ENCODE measurements around the gene ALCAM.
"Not testable (repeated sequence)": the region's sequence is repeated elsewhere in the genome, so short reads cannot be mapped to it uniquely, and the experiment has no call there.

Gene ALCAM

DNA sequence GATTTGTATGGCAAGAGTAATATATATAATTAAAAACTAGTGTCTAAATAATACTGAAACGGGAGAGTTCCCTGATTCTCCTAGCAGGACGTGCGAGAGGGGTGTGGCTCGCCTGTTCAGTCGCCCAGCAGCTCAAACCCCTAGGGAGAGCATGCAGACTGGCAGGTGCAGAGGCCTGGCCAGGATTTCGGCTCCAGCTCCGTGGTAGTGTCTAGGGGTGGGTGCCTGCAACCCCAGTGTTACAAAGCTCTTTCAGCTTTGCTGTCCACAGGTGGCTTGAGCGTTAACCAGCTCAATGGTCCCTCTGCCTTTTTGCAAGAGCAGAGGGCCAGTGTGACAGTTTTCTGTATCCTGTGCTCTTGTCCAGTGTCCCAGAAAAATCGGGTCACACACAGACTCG, 226.6 kb downstream of the ALCAM start:
- DNase-seq (ENCODE audit: low read depth in 2 of 2) = no peak

- no peak for DNase-seq (ENCODE audit: low read depth in 2 of 2)
Measured at GRCh38 chr3:105594219-105594618, 227.5 kb downstream of the ALCAM start.

DNA sequence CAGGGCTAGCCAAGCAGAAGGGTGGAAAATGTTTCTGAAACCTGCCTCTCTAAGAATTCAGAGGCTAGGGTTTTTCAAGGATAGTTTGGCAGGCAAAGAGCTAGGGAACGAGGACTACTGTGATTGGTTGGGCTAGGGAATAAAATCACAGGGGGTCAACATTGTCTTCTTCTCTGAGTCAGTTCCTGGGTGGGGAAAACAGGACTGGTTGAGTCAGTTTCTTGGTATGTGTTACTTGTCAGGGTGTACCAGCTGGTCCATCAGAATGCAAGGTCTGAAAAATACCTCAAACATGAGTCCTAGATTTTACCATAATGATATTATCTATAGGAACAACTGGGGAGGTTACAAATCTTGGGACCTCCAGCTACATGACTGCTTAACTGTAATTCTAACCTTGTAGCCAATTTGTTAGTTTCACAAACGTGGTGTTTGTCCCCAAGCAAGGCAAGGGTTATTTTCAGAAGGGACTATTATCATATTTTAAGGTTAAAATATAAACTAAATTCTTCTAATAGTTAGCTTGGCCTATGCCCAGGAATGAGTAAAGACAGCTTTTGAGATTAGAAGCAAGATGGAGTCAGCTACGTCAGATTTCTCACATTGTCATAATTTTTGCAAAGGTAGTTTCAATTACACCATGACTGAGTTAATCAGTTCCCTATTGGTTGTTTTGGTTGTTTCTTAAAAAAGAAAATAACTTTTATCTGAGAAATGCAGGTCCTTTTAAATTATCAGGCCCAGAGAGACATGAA, 231.5 kb downstream of the ALCAM start:
- no peak for DNase-seq (ENCODE audit: low read depth in 2 of 2)

GRCh38 chr3:105599350-105599749, 232.6 kb downstream of the ALCAM start:
- DNase-seq (ENCODE audit: low read depth in 2 of 2) = no peak

DNA sequence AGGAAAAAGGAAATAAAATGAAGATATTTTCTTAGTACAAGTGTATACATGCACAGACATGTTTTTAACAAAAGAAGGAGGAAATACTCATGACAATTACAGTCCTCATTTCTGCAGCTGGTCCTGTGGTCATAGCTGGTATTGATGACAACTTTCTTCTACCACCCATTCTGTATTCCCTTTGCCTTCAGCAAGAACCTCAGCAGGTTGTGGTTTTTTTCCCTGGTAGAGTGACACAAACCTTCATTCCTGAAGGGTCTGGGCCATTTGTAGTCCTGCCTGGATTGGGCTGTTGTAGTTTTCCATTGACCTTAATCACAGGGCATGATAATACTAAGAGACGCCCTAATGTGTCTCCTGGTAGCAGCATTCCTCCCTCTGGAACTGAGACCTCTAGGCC, 235.0 kb downstream of the ALCAM start:
- DNase-seq (ENCODE audit: low read depth in 2 of 2) = not testable (repeated sequence)

DNA sequence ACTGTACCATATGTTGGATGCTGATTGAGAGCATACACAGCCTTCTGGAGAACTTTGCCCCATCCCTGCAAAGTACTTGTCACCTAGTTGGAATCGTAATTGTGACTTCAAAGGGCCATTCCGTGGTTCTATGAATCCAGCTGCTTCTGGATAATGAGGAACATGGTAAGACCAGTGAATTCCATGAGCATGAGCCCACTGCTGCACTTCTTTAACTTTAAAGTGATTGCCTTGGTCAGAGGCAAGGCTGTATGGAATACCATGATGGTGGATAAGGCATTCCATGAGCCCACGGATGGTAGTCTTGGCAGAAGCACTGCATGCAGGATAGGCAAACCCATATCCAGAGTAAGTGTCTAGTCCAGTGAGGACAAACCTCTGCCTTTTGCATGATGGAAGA, 235.6 kb downstream of the ALCAM start:
- DNase-seq (ENCODE audit: low read depth in 2 of 2) = not testable (repeated sequence)

- not testable (repeated sequence) for DNase-seq (ENCODE audit: low read depth in 2 of 2)
Measured at GRCh38 chr3:105603516-105603915, 236.8 kb downstream of the ALCAM start.

- no peak for DNase-seq (ENCODE audit: low read depth in 2 of 2)
Measured at GRCh38 chr3:105606016-105606415, 239.3 kb downstream of the ALCAM start.

DNA sequence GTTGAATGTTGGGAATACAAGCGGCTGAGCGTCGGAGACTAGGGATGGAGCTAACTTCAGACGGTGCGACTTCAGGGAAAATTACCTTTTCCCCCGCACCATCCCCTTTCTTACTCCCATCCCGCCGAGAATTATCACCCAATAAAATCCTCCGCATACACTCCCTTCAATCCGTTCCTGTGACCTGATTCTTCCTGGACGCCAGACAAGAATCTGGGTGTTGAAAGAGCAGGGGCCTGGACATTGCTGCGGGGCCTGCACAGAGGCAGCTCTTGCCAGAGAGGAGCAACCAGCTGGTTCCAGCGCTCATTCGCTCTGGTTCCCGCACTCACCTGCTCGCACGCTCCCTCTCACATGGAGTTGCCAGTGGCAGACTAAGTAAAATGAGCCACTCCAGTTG, 241.9 kb downstream of the ALCAM start:
- no peak for DNase-seq (ENCODE audit: low read depth in 2 of 2)

GRCh38 chr3:105610473-105610872, 243.8 kb downstream of the ALCAM start:
- DNase-seq (ENCODE audit: low read depth in 2 of 2) = no peak

DNA sequence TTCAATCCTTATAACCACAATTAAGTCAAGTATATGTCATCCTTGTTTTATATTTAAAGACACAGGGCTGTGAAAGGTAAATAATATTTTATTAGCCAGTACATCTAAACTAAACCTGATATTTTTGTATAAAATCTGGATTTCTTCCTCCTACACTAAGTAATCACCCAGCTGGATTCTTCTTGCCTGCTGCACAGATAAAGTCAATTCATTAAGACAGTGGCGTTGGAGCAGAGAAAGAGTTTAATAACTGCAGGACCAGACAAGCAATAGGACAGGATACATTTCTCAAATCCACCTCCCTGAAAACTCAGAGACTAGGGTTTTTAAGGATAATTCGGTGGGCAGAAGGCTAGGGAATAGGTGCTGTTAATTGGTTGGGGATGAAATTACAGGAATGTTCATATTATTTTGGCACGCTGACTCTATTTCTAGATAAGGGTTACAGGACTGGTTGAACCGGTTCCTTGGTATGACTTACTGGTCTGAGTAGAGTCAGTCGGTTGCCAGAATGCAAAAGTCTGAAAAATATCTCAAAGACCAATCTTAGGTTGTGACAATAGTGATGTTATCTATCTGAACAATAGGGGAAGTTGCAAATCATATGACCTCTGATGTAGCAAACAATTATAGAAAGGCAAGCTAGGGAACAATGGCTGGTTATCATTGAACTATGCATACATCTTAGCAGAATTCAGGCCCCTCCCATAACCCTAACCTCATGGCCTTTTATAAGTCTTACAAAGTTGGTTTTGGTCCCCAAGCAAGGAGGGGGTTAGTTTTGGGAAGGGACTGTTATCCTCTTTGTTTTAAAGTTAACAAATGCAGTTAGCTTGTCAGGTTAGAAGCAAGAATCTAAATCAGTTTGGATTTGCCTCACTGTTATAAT, 244.8 kb downstream of the ALCAM start:
- no peak for DNase-seq (ENCODE audit: low read depth in 2 of 2)

GRCh38 chr3:105613120-105613519, 246.4 kb downstream of the ALCAM start:
- DNase-seq (ENCODE audit: low read depth in 2 of 2) = no peak

- DNase-seq (ENCODE audit: low read depth in 2 of 2) = no peak
Measured at GRCh38 chr3:105614288-105615030, 247.8 kb downstream of the ALCAM start.

DNA sequence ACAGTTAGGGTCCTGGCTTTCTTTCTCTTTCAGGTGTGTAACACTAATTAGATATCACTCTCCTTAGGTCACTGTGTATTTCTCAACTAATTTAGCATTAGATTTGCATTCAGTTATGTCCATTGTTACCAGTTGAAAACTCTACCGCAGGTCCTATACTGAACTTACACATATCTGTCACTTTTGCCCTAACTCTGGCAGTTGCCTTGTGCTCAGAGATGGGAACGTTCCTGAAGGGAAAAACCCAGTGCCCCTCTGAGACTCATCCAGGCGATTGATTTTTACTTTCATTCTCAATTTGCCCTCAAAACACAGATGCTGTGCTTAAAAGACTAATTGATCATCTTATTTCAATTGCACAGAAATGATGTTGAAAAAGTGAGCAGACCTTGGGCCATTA, 249.1 kb downstream of the ALCAM start:
- DNase-seq (ENCODE audit: low read depth in 2 of 2) = no peak

GRCh38 chr3:105616374-105617121, 249.8 kb downstream of the ALCAM start:
- DNase-seq (ENCODE audit: low read depth in 2 of 2) = no peak

- DNase-seq (ENCODE audit: low read depth in 2 of 2) = no peak
Measured at GRCh38 chr3:105618556-105618955, 251.8 kb downstream of the ALCAM start.

DNA sequence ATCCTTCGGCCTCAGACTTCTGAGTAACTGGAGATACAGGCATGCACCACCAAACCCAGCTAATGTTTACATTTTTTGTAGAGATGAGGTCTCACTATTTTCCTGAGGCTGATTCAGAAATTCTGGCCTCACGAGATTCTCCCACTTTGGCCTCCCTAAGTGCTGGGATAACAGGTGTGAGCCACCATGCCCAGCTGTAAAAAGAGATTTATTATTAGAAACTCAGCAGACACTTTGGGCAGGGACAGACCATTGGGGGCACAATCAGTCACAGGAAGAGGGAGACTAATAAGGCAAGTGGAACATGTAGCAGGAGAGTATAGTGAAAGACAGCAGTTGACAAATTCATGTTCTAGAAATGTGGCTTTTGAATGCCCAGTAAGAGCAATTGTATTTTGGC, 252.9 kb downstream of the ALCAM start:
- no peak for DNase-seq (ENCODE audit: low read depth in 2 of 2)

- DNase-seq (ENCODE audit: low read depth in 2 of 2) = no peak
Measured at GRCh38 chr3:105620236-105620635, 253.5 kb downstream of the ALCAM start.

GRCh38 chr3:105622169-105622568, 255.5 kb downstream of the ALCAM start:
- DNase-seq (ENCODE audit: low read depth in 2 of 2) = no peak
